ENCODE results near the gene FOXN4.
"Not testable (repeated sequence)": the region's sequence is repeated elsewhere in the genome, so short reads cannot be mapped to it uniquely, and the experiment has no call there.

Gene FOXN4

GRCh38 chr12:109308534-109309380 is at the start of gene FOXN4:
Gene FOXN4, minus strand, starts transcription at chr12:109309284. Its CDS starts 963 bp downstream, at chr12:109308321.
- no peak for DNase-seq

- DNase-seq: no peak
Observed at GRCh38 chr12:109358154-109358869, 49.2 kb upstream of the FOXN4 start.

GRCh38 chr12:109357032-109357431 is 47.9 kb upstream of the FOXN4 start:
- DNase-seq: no peak

GRCh38 chr12:109356577-109356976 is 47.5 kb upstream of the FOXN4 start:
- DNase-seq: no peak

- DNase-seq: no peak
Observed at GRCh38 chr12:109352184-109352583, 43.1 kb upstream of the FOXN4 start.

GRCh38 chr12:109347589-109347988 is 38.5 kb upstream of the FOXN4 start, which contains the start of gene MYO1H:
Gene MYO1H, plus strand, starts transcription at chr12:109347900. Its CDS starts 61 bp downstream, at chr12:109347961.
- no peak for DNase-seq

GRCh38 chr12:109346920-109347319 is 37.8 kb upstream of the FOXN4 start:
- DNase-seq: no peak

GRCh38 chr12:109345428-109345827 is 36.3 kb upstream of the FOXN4 start:
- DNase-seq: no peak

- no peak for DNase-seq
Observed at GRCh38 chr12:109343677-109344076, 34.6 kb upstream of the FOXN4 start.

- no peak for DNase-seq
Observed at GRCh38 chr12:109336593-109336992, 27.5 kb upstream of the FOXN4 start.

GRCh38 chr12:109334887-109335286 is 25.8 kb upstream of the FOXN4 start:
- DNase-seq: no peak

GRCh38 chr12:109331301-109331952 is 22.3 kb upstream of the FOXN4 start:
- DNase-seq: no peak

GRCh38 chr12:109330282-109331230 is 21.5 kb upstream of the FOXN4 start:
- no peak for DNase-seq

GRCh38 chr12:109329686-109330085 is 20.6 kb upstream of the FOXN4 start:
- no peak for DNase-seq

GRCh38 chr12:109329003-109329402 is 19.9 kb upstream of the FOXN4 start:
- DNase-seq: no peak

- not testable (repeated sequence) for DNase-seq
Observed at GRCh38 chr12:109321294-109321693, 12.2 kb upstream of the FOXN4 start.

- no peak for DNase-seq
Observed at GRCh38 chr12:109310247-109311125, 1.4 kb upstream of the FOXN4 start.

GRCh38 chr12:109309381-109310246 is 530 bp upstream of the FOXN4 start:
- no peak for DNase-seq

- no peak for DNase-seq
Observed at GRCh38 chr12:109307051-109307450, 2.0 kb downstream of the FOXN4 start.

- no peak for DNase-seq
Observed at GRCh38 chr12:109305547-109305946, 3.5 kb downstream of the FOXN4 start.
